Measurements from ENCODE around the gene HACD2. TPM values are rescaled to one million over a fixed set of nuclear protein-coding genes. Genes with fewer than 3 reads are reported as not detected.

Gene HACD2
- total and polyA plus RNA-seq, 2 donors (not counting 3 experiments of a cell fraction or from before 2014, with no cell fraction given), result 17.0 to 20.9 TPM

DNA sequence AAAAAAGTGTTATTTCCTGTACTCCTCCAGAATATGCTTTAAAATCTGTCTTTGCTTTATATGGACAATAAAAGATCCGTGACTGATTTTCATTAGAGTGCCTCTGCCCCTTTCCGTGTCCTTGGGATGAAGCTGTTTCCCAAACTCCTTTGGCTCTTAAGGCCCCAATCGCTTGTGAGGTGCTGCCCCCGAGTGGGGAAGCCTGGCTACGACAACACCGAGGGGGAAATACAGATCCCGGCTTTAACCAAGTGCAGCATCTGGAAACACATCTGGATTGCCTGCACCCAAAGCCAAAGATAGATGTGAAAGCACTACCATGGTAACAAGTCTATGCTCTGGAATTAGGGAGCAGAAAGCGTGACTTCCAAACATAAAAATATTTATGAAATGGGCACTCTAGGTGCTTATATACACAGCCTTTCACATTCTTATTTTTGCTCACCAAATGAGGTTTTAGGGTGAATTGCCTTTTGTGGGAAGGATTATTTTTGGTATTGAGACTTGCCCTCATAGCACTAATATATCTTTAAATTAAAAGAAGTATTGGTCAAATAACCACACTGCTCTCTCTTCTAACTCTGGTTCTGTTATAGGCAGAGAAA is 95.4 kb downstream of the HACD2 start:
- Histone ChIP-seq H3K4me3 (replicated peaks in 1 of 3; ENCODE audit: insufficient read depth in 1 of 3, low read depth in 1 of 3, low read length in 3 of 3) (no peak overlapping the region), H3K79me2 (ENCODE audit: control insufficient read depth, insufficient read depth, low read length) (no peaks in the 10 kb centered on the region), H3K9ac (replicated peaks; ENCODE audit: extremely low read depth, insufficient read depth, low read length) (no peak overlapping the region), H3K9me3 (replicated peaks; ENCODE audit: control insufficient read depth, insufficient read depth, low read length) (no peaks in the 10 kb centered on the region), H3K9me1 (replicated peaks; ENCODE audit: control insufficient read depth, extremely low read depth, insufficient read depth, low read length) (no peaks in the 10 kb centered on the region), H3K27ac (ENCODE audit: insufficient read depth, low read depth, low read length) (no peak overlapping the region), H3K4me1 (ENCODE audit: control insufficient read depth, extremely low read depth, insufficient read depth, low read length) (no peaks in the 10 kb centered on the region), H2AFZ (ENCODE audit: low read depth, low read length) (no peak overlapping the region), H3K36me3 (ENCODE audit: control insufficient read depth in 2 of 2, extremely low read depth in 1 of 2, insufficient read depth in 2 of 2, low read length in 2 of 2) (no peaks in the 10 kb centered on the region), H3K27me3 (ENCODE audit: control insufficient read depth in 2 of 2, insufficient read depth in 2 of 2, low read length in 2 of 2) (no peaks in the 10 kb centered on the region), H4K20me1 (replicated peaks; ENCODE audit: control insufficient read depth, extremely low read depth, insufficient read depth, low read length) (no peaks in the 10 kb centered on the region), H3K4me2 (ENCODE audit: insufficient read depth, low read length) (no peak overlapping the region)
- POLR2A ChIA-PET, result no interaction called here
- no TSS peak for BruUV-seq (replicated peaks)
- DNase-seq (ENCODE audit: low read depth, low spot score) (peak; percentile 67), FAIRE-seq (peak; percentile 79)
- TF ChIP-seq FOS (IDR thresholded peaks at IDR 0.05; ENCODE audit: borderline replicate concordance, insufficient read depth, low read length) (no peak), POLR2AphosphoS5 (IDR thresholded peaks at IDR 0.05; ENCODE audit: insufficient read depth, low read depth, low read length) (no peak)
- TF ChIP-seq, protein P1, sequence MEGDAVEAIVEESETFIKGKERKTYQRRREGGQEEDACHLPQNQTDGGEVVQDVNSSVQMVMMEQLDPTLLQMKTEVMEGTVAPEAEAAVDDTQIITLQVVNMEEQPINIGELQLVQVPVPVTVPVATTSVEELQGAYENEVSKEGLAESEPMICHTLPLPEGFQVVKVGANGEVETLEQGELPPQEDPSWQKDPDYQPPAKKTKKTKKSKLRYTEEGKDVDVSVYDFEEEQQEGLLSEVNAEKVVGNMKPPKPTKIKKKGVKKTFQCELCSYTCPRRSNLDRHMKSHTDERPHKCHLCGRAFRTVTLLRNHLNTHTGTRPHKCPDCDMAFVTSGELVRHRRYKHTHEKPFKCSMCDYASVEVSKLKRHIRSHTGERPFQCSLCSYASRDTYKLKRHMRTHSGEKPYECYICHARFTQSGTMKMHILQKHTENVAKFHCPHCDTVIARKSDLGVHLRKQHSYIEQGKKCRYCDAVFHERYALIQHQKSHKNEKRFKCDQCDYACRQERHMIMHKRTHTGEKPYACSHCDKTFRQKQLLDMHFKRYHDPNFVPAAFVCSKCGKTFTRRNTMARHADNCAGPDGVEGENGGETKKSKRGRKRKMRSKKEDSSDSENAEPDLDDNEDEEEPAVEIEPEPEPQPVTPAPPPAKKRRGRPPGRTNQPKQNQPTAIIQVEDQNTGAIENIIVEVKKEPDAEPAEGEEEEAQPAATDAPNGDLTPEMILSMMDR (IDR thresholded peaks at IDR 0.05; ENCODE audit: extremely low read depth in 1 of 2, insufficient read depth in 1 of 2, low read depth in 1 of 2, low read length in 2 of 2), result peak; percentile 85 to 89
- CTCF ChIA-PET, result interaction anchor here (0.6 to 3.1 kb wide), 37 partner anchors 9 to 1942 kb away, joined by 3 to 121 read pairs (median 4); partner anchors contain the start of gene ADCY5
- dilution Hi-C loops (cut with MboI; ENCODE audit: extremely low pct_ligation_motif_present, low sequenced_read_pairs), result no loop called here
- intact Hi-C loops (cut with micrococcal nuclease), result loop anchor here (1.0 to 2.0 kb wide), 4 partner anchors 39 to 203 kb away; no protein-coding TSS in a partner anchor

All from endothelial cell of umbilical vein (primary cell).